Measurements from ENCODE around the gene ORM2.

Gene ORM2

GRCh38 chr9:114294664-114295063, 35.0 kb upstream of the ORM2 start:
- DNase-seq (ENCODE audit: low spot score) = no peak

- no peak for DNase-seq (ENCODE audit: low spot score)
Measured at GRCh38 chr9:114296338-114296737, 33.3 kb upstream of the ORM2 start.

- no peak for DNase-seq (ENCODE audit: low spot score)
Measured at GRCh38 chr9:114299286-114300152, 30.1 kb upstream of the ORM2 start.

- no peak for DNase-seq (ENCODE audit: low spot score)
Measured at GRCh38 chr9:114300153-114300845, 29.4 kb upstream of the ORM2 start.

GRCh38 chr9:114300846-114301797, 28.5 kb upstream of the ORM2 start:
- no peak for DNase-seq (ENCODE audit: low spot score)

- no peak for DNase-seq (ENCODE audit: low spot score)
Measured at GRCh38 chr9:114301798-114302565, 27.7 kb upstream of the ORM2 start.

- no peak for DNase-seq (ENCODE audit: low spot score)
Measured at GRCh38 chr9:114302727-114303126, 26.9 kb upstream of the ORM2 start.

GRCh38 chr9:114303571-114303970, 26.1 kb upstream of the ORM2 start:
- DNase-seq (ENCODE audit: low spot score) = no peak

GRCh38 chr9:114303977-114304376, 25.7 kb upstream of the ORM2 start:
- DNase-seq (ENCODE audit: low spot score) = no peak

- no peak for DNase-seq (ENCODE audit: low spot score)
Measured at GRCh38 chr9:114304416-114305188, 25.1 kb upstream of the ORM2 start.

GRCh38 chr9:114307899-114308267, 21.8 kb upstream of the ORM2 start:
- no peak for DNase-seq (ENCODE audit: low spot score)

GRCh38 chr9:114308361-114308950, 21.2 kb upstream of the ORM2 start:
- no peak for DNase-seq (ENCODE audit: low spot score)

- no peak for DNase-seq (ENCODE audit: low spot score)
Measured at GRCh38 chr9:114309096-114309495, 20.6 kb upstream of the ORM2 start.

GRCh38 chr9:114310471-114311450, 18.9 kb upstream of the ORM2 start:
- DNase-seq (ENCODE audit: low spot score) = no peak

- DNase-seq (ENCODE audit: low spot score) = no peak
Measured at GRCh38 chr9:114311571-114312512, 17.8 kb upstream of the ORM2 start.

- no peak for DNase-seq (ENCODE audit: low spot score)
Measured at GRCh38 chr9:114312513-114312875, 17.2 kb upstream of the ORM2 start.

- DNase-seq (ENCODE audit: low spot score) = no peak
Measured at GRCh38 chr9:114313186-114313585, 16.5 kb upstream of the ORM2 start.

GRCh38 chr9:114314256-114314867, 15.3 kb upstream of the ORM2 start:
- DNase-seq (ENCODE audit: low spot score) = no peak
